OCI-LY1 (cell line): ENCODE measurements around the gene MAP7D1.

Experiments
- H2AFZ ChIP-seq: fragments of 200-600 bp; sonication (generic), shearing (Covaris generic); 2 replicates; pipeline ENCODE4 v1.6.0; 2014; ENCODE audit warnings: antibody characterized with exemption, mild to moderate bottlenecking, low read length
- H3F3A ChIP-seq: fragments of 200-600 bp; sonication (generic), shearing (Covaris generic); 2 replicates; pipeline ENCODE4 v1.6.0; 2014; ENCODE audit warnings: mild to moderate bottlenecking, antibody characterized with exemption, low read length, moderate library complexity; ENCODE audit not compliant: insufficient read depth
- H3K27ac ChIP-seq: fragments of 200-600 bp; sonication (generic); 2 replicates; pipeline ENCODE4 v1.5.1; 2014; ENCODE audit warnings: low read length, mixed run types, mild to moderate bottlenecking, low read depth; ENCODE audit not compliant: poor library complexity, severe bottlenecking
- H3K27me3 ChIP-seq: fragments of 200-600 bp; sonication (generic); 2 replicates; pipeline ENCODE4 v1.6.0; 2014; ENCODE audit warnings: antibody characterized with exemption, mild to moderate bottlenecking, low read length, moderate library complexity; ENCODE audit not compliant: insufficient read depth
- H3K36me3 ChIP-seq: fragments of 200-600 bp; sonication (generic); 2 replicates; pipeline ENCODE4 v1.6.1; 2014; ENCODE audit warnings: mild to moderate bottlenecking, antibody characterized with exemption, low read length, moderate library complexity, mixed read lengths; ENCODE audit not compliant: insufficient read depth
- H3K4me1 ChIP-seq: fragments of 200-600 bp; sonication (generic); 2 replicates; pipeline ENCODE4 v1.5.1; 2014; ENCODE audit warnings: mild to moderate bottlenecking, low read length, moderate library complexity; ENCODE audit not compliant: insufficient read depth, severe bottlenecking
- H3K4me2 ChIP-seq: fragments of 200-600 bp; sonication (generic), shearing (Covaris generic); 2 replicates; pipeline ENCODE4 v1.6.1; 2014; ENCODE audit warnings: low read length
- H3K4me3 ChIP-seq: fragments of 200-600 bp; sonication (generic); 2 replicates; pipeline ENCODE4 v1.5.1; 2014; ENCODE audit warnings: low read length, low read depth, mild to moderate bottlenecking, mixed read lengths; ENCODE audit not compliant: poor library complexity, severe bottlenecking
- H3K79me2 ChIP-seq: fragments of 200-600 bp; shearing (Covaris generic); 2 replicates; pipeline ENCODE4 v1.6.1; 2016; ENCODE audit warnings: mixed run types, low read length, mixed read lengths; ENCODE audit not compliant: insufficient read depth
- H3K9ac ChIP-seq: fragments of 200-600 bp; sonication (generic), shearing (Covaris generic); 2 replicates; pipeline ENCODE4 v1.6.1; 2014; ENCODE audit warnings: mild to moderate bottlenecking, low read length, mixed read lengths
- H3K9me2 ChIP-seq: fragments of 200-600 bp; sonication (generic), shearing (Covaris generic); 2 replicates; pipeline ENCODE4 v1.6.1; 2014; ENCODE audit warnings: low read depth, mild to moderate bottlenecking, low read length, mixed read lengths
- H3K9me3 ChIP-seq: fragments of 200-600 bp; shearing (Covaris generic); 2 replicates; pipeline ENCODE4 v1.6.1; 2014; ENCODE audit warnings: low read length, mixed read lengths
- H4K20me1 ChIP-seq: fragments of 200-600 bp; sonication (generic), shearing (Covaris generic); 2 replicates; pipeline ENCODE4 v1.6.0; 2016; ENCODE audit warnings: mild to moderate bottlenecking, low read length; ENCODE audit not compliant: insufficient read depth
- CTCF ChIP-seq: fragments of 200-600 bp; sonication (generic), shearing (Covaris generic); IDR thresholded peaks from 2 replicates; pipeline ENCODE4 v1.5.1; 2017; ENCODE audit warnings: mild to moderate bottlenecking, antibody characterized with exemption, low read length, moderate library complexity, mixed read lengths
- EZH2 ChIP-seq: fragments of 200-600 bp; sonication (generic), shearing (Covaris generic); IDR thresholded peaks from 2 replicates; pipeline ENCODE4 v1.8.0; 2017; ENCODE audit warnings: borderline replicate concordance, mixed run types, mild to moderate bottlenecking, antibody characterized with exemption, low read length, moderate library complexity, mixed read lengths

The MAP7D1 gene

GRCh38 chr1:36124404-36125128 lies 31.4 kb upstream of the MAP7D1 start:
- TF ChIP-seq CTCF (no peak), EZH2 (0 out of 2 replicates have a peak, but pooled peaks have one; percentile 46)

DNA sequence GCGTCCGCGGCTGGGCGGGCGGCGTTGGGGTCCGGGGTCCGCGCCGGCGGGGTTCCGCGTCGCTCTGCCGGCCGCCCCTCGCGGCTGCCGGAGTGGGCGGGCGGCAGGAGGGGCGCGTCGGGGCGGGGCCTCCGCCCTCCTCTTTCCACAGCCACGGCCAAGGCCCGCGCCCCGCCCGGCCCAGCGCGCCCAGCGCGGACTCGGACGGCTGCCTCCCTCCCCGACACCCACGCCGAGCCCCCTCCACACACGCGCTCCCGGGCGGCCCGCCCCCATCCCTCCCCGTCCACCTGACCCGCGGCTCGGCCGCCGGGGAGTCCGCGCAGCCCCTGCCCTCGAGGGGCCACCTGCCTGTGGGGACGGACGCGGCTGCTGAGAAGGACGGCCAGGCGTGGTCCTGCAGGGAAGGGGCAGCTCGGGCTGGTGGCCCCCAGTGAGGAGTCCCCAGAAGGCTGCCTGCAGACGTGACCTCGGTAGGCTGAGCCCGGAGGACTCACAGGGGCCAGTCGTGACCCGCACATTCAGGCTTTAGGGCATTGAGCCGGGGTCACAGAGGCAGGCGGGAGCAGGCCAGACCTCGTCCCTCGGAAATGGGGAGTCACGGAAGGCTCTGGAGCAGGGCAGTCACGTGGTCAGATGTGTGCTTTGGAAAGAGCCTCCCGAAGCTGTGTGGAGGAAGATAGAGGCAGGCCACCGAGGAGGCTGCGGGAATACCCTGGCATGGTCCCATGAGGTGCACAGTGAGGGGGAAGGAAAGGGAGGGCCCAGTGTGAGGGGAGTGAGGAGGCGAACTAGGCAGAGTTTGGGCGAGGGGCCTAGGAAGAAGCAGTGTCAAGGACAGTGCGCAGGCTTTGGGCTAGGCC lies 30.6 kb upstream of the MAP7D1 start, which contains the start of gene COL8A2:
Gene COL8A2, minus strand, starts transcription at position 94 of the 863 bp plus-strand sequence. CDS start 24,980 bp downstream, outside the sequence.
- Histone ChIP-seq H3F3A (no peaks in the 10 kb centered on the region), H3K9ac (no peak within 1 kb of the TSS), H4K20me1 (no peaks in the 10 kb centered on the region), H3K4me2 (peak within 1 kb of the TSS; percentile 53), H3K27me3 (peaks cover 7% of the 10 kb centered on the region; the same call in 1 of the 2 replicates), H2AFZ (no peak within 1 kb of the TSS), H3K4me3 (peak within 1 kb of the TSS; percentile 34), H3K79me2 (no peaks in the 10 kb centered on the region), H3K36me3 (no peaks in the 10 kb centered on the region), H3K9me3 (no peaks in the 10 kb centered on the region), H3K4me1 (peaks cover 25% of the 10 kb centered on the region), H3K9me2 (no peaks in the 10 kb centered on the region), H3K27ac (no peak within 1 kb of the TSS)
- no peak for TF ChIP-seq CTCF
- TF ChIP-seq EZH2 = no peak

More at GRCh38 chr1:36124404-36125128, 31.4 kb upstream of the MAP7D1 start:
- Histone ChIP-seq H3K36me3 (no peaks in the 10 kb centered on the region), H3K4me3 (no peak overlapping the region), H3K4me2 (peak overlapping the region; percentile 27; the same call in 1 of the 2 replicates), H3K27ac (no peak overlapping the region), H3K4me1 (peaks cover 25% of the 10 kb centered on the region), H4K20me1 (no peaks in the 10 kb centered on the region), H3F3A (no peaks in the 10 kb centered on the region), H3K9ac (no peak overlapping the region), H3K27me3 (peaks cover 7% of the 10 kb centered on the region; the same call in 1 of the 2 replicates), H3K79me2 (no peaks in the 10 kb centered on the region), H3K9me2 (no peaks in the 10 kb centered on the region), H2AFZ (no peak overlapping the region), H3K9me3 (no peaks in the 10 kb centered on the region)

- Histone ChIP-seq H3K36me3 (no peaks in the 10 kb centered on the region), H3K4me3 (no peak overlapping the region), H3K79me2 (no peaks in the 10 kb centered on the region), H3K9me2 (no peaks in the 10 kb centered on the region), H3K9me3 (no peaks in the 10 kb centered on the region), H4K20me1 (no peaks in the 10 kb centered on the region), H3K27me3 (peaks cover 7% of the 10 kb centered on the region; the same call in 1 of the 2 replicates), H3K27ac (no peak overlapping the region), H3K4me2 (no peak overlapping the region), H3K9ac (no peak overlapping the region), H3F3A (no peaks in the 10 kb centered on the region), H3K4me1 (peaks cover 25% of the 10 kb centered on the region), H2AFZ (no peak overlapping the region)
- TF ChIP-seq EZH2 = no peak
- TF ChIP-seq CTCF = no peak
Observed at GRCh38 chr1:36126005-36126716, 29.8 kb upstream of the MAP7D1 start.
